ENCODE measurements around the gene DALRD3.

Gene DALRD3

GRCh38 chr3:49004352-49005302 is 13.8 kb downstream of the DALRD3 start:
- DNase-seq (ENCODE audit: low spot score), result no peak

- no peak for DNase-seq (ENCODE audit: low spot score)
Observed at GRCh38 chr3:49001155-49001554, 17.2 kb downstream of the DALRD3 start.

- DNase-seq (ENCODE audit: low spot score), result no peak
Observed at GRCh38 chr3:48999085-48999858, 19.1 kb downstream of the DALRD3 start.

- DNase-seq (ENCODE audit: low spot score), result no peak
Observed at GRCh38 chr3:48997714-48998637, 20.4 kb downstream of the DALRD3 start.

GRCh38 chr3:48997102-48997635 is 21.2 kb downstream of the DALRD3 start:
- DNase-seq (ENCODE audit: low spot score), result no peak

- DNase-seq (ENCODE audit: low spot score), result no peak
Observed at GRCh38 chr3:48996640-48997039, 21.7 kb downstream of the DALRD3 start.

GRCh38 chr3:48993834-48994233 is 24.5 kb downstream of the DALRD3 start:
- DNase-seq (ENCODE audit: low spot score), result no peak

- no peak for DNase-seq (ENCODE audit: low spot score)
Observed at GRCh38 chr3:48991851-48992545, 26.4 kb downstream of the DALRD3 start.

GRCh38 chr3:48990636-48991469 is 27.5 kb downstream of the DALRD3 start:
- DNase-seq (ENCODE audit: low spot score), result peak; percentile 52

- peak; percentile 86 for DNase-seq (ENCODE audit: low spot score)
Observed at GRCh38 chr3:48989796-48990635, 28.4 kb downstream of the DALRD3 start, which contains the start of gene P4HTM. P4HTM (plus strand) TSS chr3:48990241; CDS start chr3:48990257, 16 bp downstream.

GRCh38 chr3:48989126-48989795 is 29.1 kb downstream of the DALRD3 start:
- no peak for DNase-seq (ENCODE audit: low spot score)

GRCh38 chr3:48985831-48986376 is 32.5 kb downstream of the DALRD3 start:
- no peak for DNase-seq (ENCODE audit: low spot score)

- DNase-seq (ENCODE audit: low spot score), result no peak
Observed at GRCh38 chr3:48984663-48985062, 33.7 kb downstream of the DALRD3 start.

GRCh38 chr3:48983096-48983495 is 35.3 kb downstream of the DALRD3 start:
- no peak for DNase-seq (ENCODE audit: low spot score)

- DNase-seq (ENCODE audit: low spot score), result no peak
Observed at GRCh38 chr3:48982686-48983085, 35.7 kb downstream of the DALRD3 start.

- DNase-seq (ENCODE audit: low spot score), result no peak
Observed at GRCh38 chr3:48982016-48982415, 36.4 kb downstream of the DALRD3 start.

- DNase-seq (ENCODE audit: low spot score), result no peak
Observed at GRCh38 chr3:48980295-48980694, 38.1 kb downstream of the DALRD3 start.

GRCh38 chr3:48979451-48979850 is 38.9 kb downstream of the DALRD3 start:
- no peak for DNase-seq (ENCODE audit: low spot score)

All from SW480 (cell line).